GM04503 (cell line): ENCODE measurements around the gene PAPOLB.

Experiments
- DNase-seq: peaks from one replicate; pipeline ENCODE4 v3.0.0-alpha.2; 2012; ENCODE audit warnings: low read depth

PAPOLB gene

DNA sequence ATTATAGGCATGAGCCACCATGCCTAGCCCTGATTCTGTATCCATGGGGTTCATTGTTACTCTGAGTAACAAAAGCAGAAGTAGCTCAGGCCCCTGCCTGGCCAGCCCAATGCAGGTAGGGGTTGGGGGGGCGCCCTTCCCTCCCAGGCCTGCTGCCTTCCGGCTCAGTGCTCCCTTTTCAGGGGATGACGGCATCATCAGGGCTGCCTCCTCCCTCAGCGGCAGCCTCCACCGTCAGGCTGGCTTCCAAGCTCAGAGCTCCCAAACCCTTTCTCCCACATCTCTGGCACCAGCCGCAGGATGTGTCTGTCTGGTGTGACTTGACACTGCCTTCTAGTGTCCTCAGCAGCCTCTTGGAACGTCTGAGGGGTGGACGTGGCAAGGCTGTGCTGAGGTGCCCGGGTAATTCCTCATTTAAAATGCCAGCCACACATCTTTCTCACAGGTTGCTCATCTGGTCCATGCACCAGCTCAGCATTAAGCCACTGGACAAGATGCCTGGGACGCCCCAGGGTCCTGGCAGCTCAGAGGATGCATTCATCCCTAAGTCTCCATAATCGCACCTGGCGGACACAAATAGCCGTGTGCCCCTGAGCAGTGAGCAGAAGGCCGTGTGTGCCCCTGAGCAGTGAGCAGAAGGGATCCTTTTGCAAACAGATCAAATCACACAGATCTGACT lies 38.2 kb downstream of the PAPOLB start:
- no peak for DNase-seq

DNA sequence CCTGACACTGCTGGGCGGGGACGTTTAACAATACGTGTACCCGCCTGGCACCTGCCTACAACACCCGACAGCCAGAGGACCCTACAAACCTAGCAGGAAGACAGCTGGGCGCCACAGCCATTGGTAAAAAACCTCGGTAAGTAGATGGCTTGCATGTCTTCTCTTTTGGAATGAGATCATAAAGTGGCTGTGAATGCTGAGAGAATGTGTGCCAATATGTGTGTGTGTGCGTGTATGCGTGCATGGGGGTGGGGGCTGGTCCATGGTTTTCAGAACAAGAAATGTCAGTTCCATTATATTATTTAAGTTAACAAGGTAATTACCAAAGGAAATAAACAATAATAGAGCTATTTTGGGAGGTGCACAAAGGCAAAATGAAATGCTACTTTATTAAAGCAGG lies 39.2 kb downstream of the PAPOLB start:
- DNase-seq, result no peak

GRCh38 chr7:4820967-4821471 lies 40.8 kb downstream of the PAPOLB start:
- DNase-seq, result no peak

- DNase-seq, result no peak
These were observed 41.3 kb downstream of the PAPOLB start for GRCh38 chr7:4820405-4820966.

- no peak for DNase-seq
These were observed 42.0 kb downstream of the PAPOLB start for GRCh38 chr7:4819560-4820404.

DNA sequence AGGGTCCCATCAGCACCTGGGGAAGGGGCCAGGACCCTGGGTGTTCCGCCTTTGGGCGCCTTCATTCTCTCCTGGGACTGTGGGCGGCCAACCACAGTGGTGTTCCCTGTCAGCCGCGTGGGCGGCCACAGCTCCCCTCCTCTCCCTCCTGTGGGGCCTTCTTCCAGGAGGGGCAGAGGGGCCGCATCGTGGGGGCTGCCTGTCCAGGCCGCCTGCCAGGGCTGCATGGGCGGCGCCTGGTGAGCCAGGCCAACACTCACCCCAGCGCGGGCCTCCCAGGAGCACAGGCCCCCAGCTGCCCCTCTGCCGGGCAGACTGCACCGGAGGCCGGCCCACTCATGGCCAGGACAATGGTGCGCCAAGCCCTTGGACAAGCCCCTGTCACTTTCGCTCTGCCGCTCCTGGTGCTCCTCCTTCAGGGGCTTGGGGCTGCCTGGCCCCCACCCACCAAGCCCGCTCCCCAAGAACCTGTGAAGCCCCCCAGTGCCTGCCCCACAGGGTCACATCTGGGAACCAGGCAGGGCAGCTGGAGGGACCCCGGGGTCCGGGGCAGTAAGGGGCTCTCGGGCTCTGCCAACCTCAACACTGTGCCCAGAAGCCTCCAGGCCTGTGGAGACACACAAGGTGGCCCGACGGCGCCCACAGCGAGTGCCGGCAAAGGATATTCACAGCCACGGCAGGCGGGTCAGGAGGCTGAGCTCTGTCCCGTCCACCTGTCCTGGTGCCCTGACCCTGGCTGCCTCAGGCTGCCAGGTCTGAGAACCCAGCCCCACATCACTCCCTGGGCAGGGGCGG lies 43.6 kb downstream of the PAPOLB start:
- no peak for DNase-seq

- DNase-seq, result no peak
These were observed 44.5 kb downstream of the PAPOLB start for GRCh38 chr7:4817178-4817901.

- DNase-seq, result no peak
These were observed 45.3 kb downstream of the PAPOLB start for GRCh38 chr7:4816419-4817080.

- no peak for DNase-seq
These were observed 46.0 kb downstream of the PAPOLB start for GRCh38 chr7:4815609-4816418.

DNA sequence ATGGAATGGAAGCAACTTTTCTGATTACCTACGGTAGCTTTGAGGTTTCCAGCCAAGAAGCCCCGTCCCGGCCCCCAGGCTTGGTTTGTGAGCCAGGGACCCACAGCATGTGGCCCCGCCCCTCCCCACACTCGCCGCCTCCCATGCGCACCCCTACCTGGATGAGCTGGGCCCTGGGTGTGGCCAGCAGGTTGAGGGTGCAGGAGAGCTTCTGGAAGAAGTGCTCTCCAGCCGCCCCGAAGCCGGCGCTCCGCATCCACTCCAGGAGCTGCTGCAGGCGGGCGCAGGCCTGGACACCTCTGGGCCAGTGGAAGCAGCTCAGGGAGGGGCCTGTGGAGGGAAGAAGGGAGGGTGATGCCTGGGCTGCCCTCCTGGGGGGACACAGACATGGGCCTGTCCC lies 46.7 kb downstream of the PAPOLB start:
- no peak for DNase-seq

GRCh38 chr7:4814433-4814832 lies 47.4 kb downstream of the PAPOLB start:
- no peak for DNase-seq

GRCh38 chr7:4809666-4810065 lies 52.2 kb downstream of the PAPOLB start:
- no peak for DNase-seq

DNA sequence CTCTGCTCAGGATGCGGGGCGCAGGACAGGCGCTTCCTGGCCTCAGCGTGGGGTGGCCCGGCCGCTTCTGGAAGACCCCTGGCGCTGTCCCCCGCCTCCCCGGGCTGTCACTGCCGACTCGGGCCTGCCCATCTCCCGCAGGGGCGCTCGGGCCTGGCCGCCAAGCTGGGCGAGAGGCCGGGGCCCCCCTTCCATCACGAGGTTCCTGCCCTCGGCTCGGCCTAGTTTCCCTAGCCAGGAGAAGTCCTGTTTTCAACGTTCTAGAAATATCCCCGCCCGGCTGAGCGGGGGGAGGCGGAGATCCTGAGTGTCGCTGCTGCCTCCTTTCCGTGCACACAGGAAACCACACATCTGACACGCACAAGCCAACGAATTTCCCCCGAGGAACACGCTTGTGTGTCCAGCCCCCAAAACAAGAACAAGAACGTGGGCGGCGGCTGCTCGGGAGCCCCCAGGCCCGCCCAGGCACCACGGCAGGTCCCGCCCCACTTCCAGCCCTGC lies 52.7 kb downstream of the PAPOLB start:
- DNase-seq, result no peak

- DNase-seq, result no peak
These were observed 53.3 kb downstream of the PAPOLB start for GRCh38 chr7:4808565-4808964.

DNA sequence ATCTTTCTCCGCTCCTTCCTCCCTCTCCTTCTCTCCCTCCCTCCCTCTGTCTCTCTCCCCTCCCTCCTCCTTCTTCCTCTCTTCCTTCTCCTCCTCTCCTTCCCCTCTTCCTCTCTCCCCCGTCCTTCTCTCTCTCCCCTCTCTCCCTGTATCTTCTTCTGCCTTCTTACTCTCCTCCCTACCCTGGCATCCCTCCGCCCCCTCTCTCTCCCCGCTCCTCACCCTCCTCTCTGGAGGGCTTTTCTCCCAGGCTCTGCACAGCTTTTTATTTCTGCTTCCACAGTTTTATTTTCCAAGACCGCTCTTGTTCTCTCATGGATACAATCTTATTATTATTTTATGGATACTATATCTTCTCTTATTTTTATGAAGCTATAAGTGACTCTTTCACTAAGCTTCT lies 53.8 kb downstream of the PAPOLB start:
- no peak for DNase-seq
